SHP77 (cell line): Measurements from ENCODE around the gene RPL3.

Experiments used
- DNase-seq, 2 experiments: peaks; one replicate each; lab custom pipeline; 2025; lab: John Stamatoyannopoulos, UW

Gene RPL3

DNA sequence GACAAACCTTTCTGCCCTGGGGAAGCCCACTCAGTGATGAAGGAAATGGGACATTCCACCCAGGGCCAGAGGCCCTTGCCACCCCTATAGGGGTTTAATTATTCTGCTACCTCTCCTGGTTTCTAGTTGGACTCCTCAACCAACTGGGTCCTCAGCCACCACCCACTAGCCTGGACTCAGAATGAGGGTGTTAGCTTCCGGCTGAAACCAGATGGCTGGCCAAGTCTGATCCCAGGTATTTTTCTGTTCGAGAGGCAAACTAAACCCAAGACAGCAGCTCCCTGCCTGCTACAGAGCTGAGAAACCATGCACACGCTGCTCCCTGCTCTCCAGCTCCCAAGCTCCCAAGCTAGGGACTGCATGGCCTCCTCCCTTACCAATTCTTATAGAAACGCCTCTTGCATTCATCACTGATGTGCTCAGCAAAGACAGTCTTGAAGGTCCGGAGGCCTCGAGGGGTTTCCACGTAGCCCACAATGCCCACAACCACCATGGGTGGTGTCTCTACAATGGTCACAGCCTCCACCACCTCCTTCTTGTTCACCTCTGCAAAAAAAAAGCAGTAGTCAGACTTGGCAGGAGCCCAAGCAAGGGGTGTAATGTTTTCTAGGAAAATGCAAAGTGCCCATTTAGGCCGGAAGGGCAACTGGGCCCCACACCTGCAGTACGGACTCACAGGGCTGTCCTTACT lies 2.2 kb downstream of the RPL3 start:
- no peak for DNase-seq

GRCh38 chr22:39316440-39317083 lies 2.9 kb downstream of the RPL3 start:
- DNase-seq = peak; percentile 40 to 70

- DNase-seq = no peak
Observed at GRCh38 chr22:39315389-39315788, 4.0 kb downstream of the RPL3 start.

DNA sequence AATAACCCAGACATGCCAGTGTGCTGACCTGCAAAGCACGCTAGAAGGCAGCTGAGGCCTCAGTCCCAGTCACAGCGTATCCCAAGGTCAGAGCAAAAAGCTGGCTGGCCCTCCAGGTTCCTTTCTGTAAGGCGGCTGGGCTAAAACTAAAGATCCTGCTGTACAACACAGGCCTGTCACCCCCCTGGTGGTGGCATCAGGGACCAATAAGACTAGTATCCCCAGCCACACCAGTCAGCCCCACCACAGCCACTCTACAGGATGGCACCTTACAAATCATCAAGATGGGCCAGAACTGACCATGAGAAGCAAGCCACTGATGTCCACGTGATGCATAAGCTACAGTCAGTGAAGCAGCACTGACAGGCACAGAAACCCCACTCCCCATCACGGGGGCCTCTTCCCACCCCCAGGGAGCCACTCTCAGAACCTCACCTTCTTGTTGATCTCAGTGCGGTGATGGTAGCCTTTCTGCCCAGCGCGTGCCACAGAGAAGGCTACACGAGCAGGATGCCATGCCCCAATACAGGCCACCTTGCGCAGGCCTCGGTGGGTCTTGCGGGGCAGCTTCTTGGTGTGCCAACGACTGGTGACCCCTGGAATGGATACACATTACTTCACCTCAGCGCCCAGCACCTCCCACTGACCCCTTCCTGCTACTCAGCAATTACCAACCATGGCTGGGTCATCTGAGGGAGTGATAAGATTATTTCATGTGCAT lies 5.0 kb downstream of the RPL3 start:
- DNase-seq = no peak

DNA sequence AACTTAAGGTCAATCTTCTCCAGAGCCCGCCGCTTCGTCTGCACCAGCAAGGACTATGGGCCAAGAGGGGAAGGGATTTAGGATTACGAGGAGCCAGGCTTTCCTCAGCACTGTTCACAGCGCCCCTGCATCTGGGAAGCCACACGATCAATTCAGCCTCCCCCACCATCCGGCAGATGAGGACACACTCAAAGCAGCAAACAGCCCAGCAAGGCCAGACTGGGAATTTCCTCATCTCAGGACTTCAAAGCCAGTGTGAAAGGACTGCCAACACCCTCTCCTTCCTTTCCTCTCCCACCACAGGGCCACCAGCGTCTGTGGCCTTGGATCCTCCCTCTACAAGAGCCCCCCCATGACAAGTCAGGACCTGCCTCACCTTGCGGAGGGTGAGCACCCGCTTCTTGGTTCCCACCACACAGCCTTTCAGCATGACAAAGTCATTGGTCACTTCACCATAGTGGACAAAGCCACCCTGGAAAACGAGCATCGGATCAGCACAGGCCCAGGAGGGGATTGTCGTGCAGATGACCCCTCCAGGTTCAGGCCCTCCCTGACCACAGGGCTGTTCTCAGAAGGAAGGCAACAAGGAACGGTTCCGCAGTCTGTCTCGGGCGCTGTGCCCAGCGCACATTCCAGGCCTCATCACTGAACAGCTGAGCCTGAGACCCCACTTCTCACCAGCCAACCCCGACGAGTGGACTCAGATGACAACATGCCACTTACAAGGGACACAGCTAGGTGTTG lies 6.0 kb downstream of the RPL3 start:
- no peak for DNase-seq

GRCh38 chr22:39312410-39312809 lies 7.0 kb downstream of the RPL3 start:
- DNase-seq = peak in 1 of 2 experiments; percentile 74

- DNase-seq = no peak
Observed at GRCh38 chr22:39311592-39312400, 7.6 kb downstream of the RPL3 start.

DNA sequence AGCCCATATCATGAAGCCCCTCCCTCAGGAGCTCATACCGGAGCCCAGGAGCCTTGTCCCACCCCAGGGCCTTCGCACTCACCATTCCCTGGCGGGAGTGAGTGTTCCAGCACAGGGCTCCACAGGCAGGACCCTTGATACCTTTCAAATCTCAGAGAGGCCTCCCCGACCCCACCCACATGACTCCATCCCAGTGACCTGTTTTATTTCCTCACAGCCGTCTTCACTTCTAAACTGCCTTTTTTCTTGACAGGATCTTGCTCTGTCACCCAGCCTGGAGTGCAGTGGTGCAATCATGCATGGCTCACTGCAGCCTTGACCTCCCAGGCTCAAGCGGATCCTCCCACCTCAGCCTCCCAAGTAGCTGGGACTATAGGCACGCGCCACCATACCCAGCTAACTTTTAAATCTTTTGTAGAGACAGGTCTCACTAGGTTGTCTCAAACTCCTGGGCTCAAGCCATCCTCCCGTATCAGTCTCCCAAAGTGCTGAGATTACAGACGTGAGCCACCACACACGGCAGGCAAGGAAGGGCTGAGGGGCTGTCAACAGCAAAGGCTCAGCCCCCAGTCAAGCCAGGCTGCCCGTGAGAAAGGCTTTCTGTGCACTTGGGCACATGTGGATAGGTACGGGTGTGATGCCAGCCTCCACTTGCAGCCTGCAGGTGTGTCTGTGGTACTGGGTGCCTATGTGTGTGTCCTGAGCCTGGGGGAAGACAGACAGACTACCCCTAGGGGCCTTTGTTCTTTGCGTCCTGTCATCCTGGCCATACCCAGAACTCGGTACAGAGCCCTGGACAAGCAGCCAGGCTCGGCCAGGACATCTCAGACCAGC lies 9.3 kb downstream of the RPL3 start:
- no peak for DNase-seq

DNA sequence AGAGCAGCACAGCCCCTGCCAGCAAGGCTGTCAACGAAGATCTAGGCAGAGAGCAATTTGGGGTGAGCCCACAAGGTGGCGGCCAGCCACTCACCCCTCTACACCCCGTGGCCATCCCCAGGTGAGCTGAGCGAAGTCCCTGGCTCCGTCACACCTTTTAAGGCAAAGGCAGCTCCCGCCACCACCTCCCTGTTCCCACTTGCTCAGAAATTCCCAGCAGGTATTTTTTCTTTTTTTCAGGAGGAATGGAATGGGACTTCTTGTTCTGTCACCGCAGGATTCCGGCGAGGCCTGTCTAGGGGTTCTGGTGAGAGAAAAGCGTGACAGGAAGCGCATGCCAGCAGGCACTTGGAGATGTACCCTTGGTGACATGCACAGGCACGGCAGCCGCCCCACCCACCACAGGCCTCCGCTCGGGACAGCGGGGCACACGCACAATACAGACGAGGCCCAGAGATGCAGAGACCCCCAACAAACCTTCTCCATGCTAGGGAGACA lies 10.0 kb downstream of the RPL3 start:
- no peak for DNase-seq

DNA sequence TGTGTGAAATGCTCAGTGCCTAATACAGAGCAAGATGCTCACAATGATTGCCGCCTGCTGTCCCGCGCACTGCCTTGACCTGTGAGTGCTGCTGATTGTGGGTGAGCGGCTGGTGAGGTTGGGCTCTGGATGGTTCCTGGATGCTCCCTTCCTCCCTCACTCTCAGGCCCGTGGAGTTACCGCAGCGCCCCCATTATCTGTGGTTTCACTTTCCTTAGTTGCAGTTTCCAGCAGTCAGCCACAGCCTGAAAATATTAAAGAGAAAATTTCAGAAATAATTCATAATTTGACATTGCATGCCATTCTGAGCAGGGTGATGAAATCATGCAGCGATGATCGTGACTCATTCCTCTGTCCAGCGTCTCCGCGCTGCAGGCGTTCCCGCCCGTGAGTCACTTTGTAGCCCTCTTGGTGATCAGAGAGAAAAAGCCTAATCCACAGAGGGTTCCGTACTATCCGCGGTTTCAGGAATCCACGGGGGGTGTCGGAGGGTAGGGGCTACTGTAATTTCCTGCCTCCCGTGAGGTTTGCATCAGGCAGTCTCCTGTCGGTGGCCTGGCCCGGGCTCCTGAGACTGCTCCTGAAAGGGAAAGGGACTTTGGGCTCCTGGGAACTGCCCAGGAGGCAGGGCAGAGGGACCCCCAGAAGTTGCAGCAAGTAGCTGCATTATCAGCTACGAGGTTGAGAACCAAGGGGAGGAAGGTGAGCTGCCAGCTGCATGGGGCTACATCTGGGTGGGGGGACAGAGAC lies 10.6 kb downstream of the RPL3 start:
- DNase-seq = no peak

GRCh38 chr22:39306456-39307361 lies 12.7 kb downstream of the RPL3 start:
- DNase-seq = peak; percentile 49 to 53

GRCh38 chr22:39303892-39304671 lies 15.3 kb downstream of the RPL3 start:
- DNase-seq = no peak

GRCh38 chr22:39303358-39303757 lies 16.1 kb downstream of the RPL3 start:
- DNase-seq = peak in 1 of 2 experiments; percentile 39

DNA sequence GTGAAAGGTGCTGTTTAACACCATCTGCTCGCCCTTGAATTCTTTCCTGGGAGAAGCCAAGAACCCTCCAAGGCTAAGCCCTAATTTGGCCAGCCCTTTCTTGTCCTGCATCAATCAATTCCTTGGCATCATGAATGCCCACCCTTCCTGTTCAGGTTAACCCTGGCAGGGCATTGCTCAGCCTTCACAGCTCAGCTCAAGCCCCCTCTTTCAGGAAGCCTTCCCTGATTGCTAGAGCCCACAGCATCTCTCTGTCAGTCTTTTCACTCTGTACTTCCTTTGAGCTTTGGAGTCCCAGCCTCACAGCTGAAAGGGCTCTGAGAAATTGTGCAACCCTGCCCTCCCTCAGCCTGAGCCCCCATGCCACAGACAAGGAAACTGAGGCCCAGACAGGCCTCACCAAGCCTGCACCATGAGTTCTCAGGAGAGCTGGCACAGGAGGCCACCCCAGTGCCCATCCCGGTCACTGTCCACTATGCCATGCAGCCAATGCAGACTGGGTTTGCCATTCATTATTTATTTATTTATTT lies 16.9 kb downstream of the RPL3 start:
- no peak for DNase-seq

DNA sequence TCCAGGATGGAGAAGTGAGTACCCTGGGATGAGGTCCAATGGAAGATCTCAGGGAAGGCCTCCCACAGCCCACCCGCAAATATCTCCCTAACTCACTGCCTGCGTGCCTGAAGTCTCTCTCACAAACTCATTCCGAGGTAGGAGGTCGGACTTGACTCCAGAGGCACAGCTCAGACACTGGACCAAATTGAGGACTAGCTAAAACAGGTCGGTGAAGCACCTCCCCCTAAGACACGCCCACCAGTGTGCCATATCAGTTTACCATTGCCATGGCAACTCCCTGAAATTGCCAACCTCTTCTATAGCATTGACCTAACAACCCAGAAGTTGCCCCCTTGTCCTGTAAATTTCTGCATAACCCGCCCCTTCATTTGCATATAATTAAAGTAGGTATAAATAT lies 17.5 kb downstream of the RPL3 start:
- DNase-seq = no peak

DNA sequence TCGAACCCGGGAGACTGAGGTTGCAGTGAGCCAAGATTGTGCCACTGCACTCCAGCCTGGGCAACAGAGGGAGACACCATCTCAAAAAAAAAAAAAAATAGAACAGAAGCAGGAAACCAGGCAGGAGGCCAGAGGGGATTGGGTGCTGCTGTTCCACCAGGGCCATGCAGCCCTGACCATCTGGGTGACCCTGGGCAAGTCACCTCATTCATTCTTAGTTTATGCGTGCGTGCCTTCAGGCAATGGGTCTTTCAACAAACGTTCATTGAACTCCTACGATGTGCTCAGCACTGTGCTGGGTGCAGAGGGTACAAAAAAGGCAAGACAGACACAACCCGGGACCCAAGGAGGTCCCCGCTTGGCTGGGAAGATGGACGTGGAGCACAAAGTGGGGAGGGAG lies 18.3 kb downstream of the RPL3 start:
- no peak for DNase-seq

- DNase-seq = no peak
Observed at GRCh38 chr22:39300186-39300830, 19.1 kb downstream of the RPL3 start.
